ENCODE results near the gene FBRSL1. TPM values are rescaled to one million over a fixed set of nuclear protein-coding genes. Genes with fewer than 3 reads are reported as not detected.

FBRSL1 gene
- total RNA-seq, 3 donors from 2014 or later, result 3.5 to 9.8 (median 7.2) TPM

GRCh38 chr12:132447731-132448462, 42.1 kb upstream of the FBRSL1 start:
- Histone ChIP-seq H3K36me3 (no peaks in the 10 kb centered on the region), H3K9me3 (no peaks in the 10 kb centered on the region), H3K27ac (no peak overlapping the region), H3K4me1 (no peaks in the 10 kb centered on the region), H3K4me3 (no peak overlapping the region), H3K27me3 (peaks cover 0 to 19% of the 10 kb centered on the region in 2 donors)
- TF ChIP-seq POLR2A (IDR thresholded peaks at IDR 0.05) (no peak), CTCF (IDR thresholded peaks at IDR 0.05) (no peak), POLR2AphosphoS5 (IDR thresholded peaks at IDR 0.05) (no peak)
- intact Hi-C loops (cut with DNase I; ENCODE audit: low total_unique reads), result no loop called here
- no peak for DNase-seq (ENCODE audit: low spot score in 2 of 2)

- Histone ChIP-seq H3K27ac (no peak overlapping the region), H3K4me3 (no peak overlapping the region), H3K27me3 (peaks cover under 1 to 23% of the 10 kb centered on the region in 2 donors), H3K36me3 (no peaks in the 10 kb centered on the region), H3K4me1 (no peaks in the 10 kb centered on the region), H3K9me3 (no peaks in the 10 kb centered on the region)
- no peak for DNase-seq (ENCODE audit: low spot score in 2 of 2)
- intact Hi-C loops (cut with DNase I; ENCODE audit: low total_unique reads), result no loop called here
- no peak for TF ChIP-seq CTCF (IDR thresholded peaks at IDR 0.05)
- TF ChIP-seq POLR2AphosphoS5 (IDR thresholded peaks at IDR 0.05), result no peak
Measured at GRCh38 chr12:132448463-132448820, 41.5 kb upstream of the FBRSL1 start.

GRCh38 chr12:132449565-132450417, 40.2 kb upstream of the FBRSL1 start:
- DNase-seq (ENCODE audit: low spot score in 2 of 2), result no peak
- no peaks in the 10 kb centered on the region for H3K36me3 ChIP-seq
- intact Hi-C loops (cut with DNase I; ENCODE audit: low total_unique reads), result no loop called here
- TF ChIP-seq POLR2A (IDR thresholded peaks at IDR 0.05) (no peak), POLR2AphosphoS5 (IDR thresholded peaks at IDR 0.05) (no peak), CTCF (IDR thresholded peaks at IDR 0.05) (no peak)
- H3K4me3 ChIP-seq, result no peak overlapping the region
- H3K27ac ChIP-seq, result no peak overlapping the region
- H3K4me1 ChIP-seq, result no peaks in the 10 kb centered on the region
- H3K9me3 ChIP-seq, result no peaks in the 10 kb centered on the region
- peaks cover 6 to 27% of the 10 kb centered on the region in 2 donors for H3K27me3 ChIP-seq

- no peaks in the 10 kb centered on the region for H3K4me1 ChIP-seq
- H3K36me3 ChIP-seq, result no peaks in the 10 kb centered on the region
- TF ChIP-seq POLR2AphosphoS5 (IDR thresholded peaks at IDR 0.05) (no peak), POLR2A (IDR thresholded peaks at IDR 0.05) (no peak), CTCF (IDR thresholded peaks at IDR 0.05) (no peak)
- intact Hi-C loops (cut with DNase I; ENCODE audit: low total_unique reads), result no loop called here
- DNase-seq (ENCODE audit: low spot score in 2 of 2), result no peak
- peaks cover 6 to 27% of the 10 kb centered on the region in 2 donors for H3K27me3 ChIP-seq
- H3K27ac ChIP-seq, result no peak overlapping the region
- H3K9me3 ChIP-seq, result no peaks in the 10 kb centered on the region
- H3K4me3 ChIP-seq, result no peak overlapping the region
Measured at GRCh38 chr12:132450418-132451171, 39.4 kb upstream of the FBRSL1 start.

All from breast epithelium (tissue), 4 donors.